Stomach smooth muscle (tissue), 2 donors: Measurements from ENCODE around the gene KRT16.
"Not testable (repeated sequence)": the region's sequence is repeated elsewhere in the genome, so short reads cannot be mapped to it uniquely, and the experiment has no call there.

ENCODE experiments used
- H3K27ac ChIP-seq: one replicate; pipeline ENCODE4 v1.7.0; 2013; ENCODE audit warnings: mild to moderate bottlenecking, low read length, inconsistent platforms
- H3K27me3 ChIP-seq, 2 donors: one replicate each; pipeline ENCODE4 v1.7.0; 2013; ENCODE audit warnings: low read length in 2 of 2; ENCODE audit not compliant: insufficient read depth in 2 of 2, control insufficient read depth in 1 of 2
- H3K36me3 ChIP-seq, 2 donors: one replicate each; pipeline ENCODE4 v1.7.0; 2013; ENCODE audit warnings: low read length in 2 of 2; ENCODE audit not compliant: control insufficient read depth in 2 of 2, insufficient read depth in 2 of 2
- H3K4me1 ChIP-seq: one replicate; pipeline ENCODE4 v1.7.0; 2013; ENCODE audit warnings: low read length; ENCODE audit not compliant: control insufficient read depth, insufficient read depth
- H3K4me3 ChIP-seq, 2 donors: one replicate each; pipeline ENCODE4 v1.7.0; 2013; ENCODE audit warnings: low read length in 2 of 2
- H3K9ac ChIP-seq, 2 donors: one replicate each; pipeline ENCODE4 v1.7.0; 2013; ENCODE audit warnings: low read length in 2 of 2, mild to moderate bottlenecking in 1 of 2
- H3K9me3 ChIP-seq, 2 donors: one replicate each; pipeline ENCODE4 v1.7.0; 2013; ENCODE audit warnings: low read length in 2 of 2; ENCODE audit not compliant: control insufficient read depth in 2 of 2
- donor health status: healthy.
- donor health status: Pancreatic carcinoma.

Gene KRT16

DNA sequence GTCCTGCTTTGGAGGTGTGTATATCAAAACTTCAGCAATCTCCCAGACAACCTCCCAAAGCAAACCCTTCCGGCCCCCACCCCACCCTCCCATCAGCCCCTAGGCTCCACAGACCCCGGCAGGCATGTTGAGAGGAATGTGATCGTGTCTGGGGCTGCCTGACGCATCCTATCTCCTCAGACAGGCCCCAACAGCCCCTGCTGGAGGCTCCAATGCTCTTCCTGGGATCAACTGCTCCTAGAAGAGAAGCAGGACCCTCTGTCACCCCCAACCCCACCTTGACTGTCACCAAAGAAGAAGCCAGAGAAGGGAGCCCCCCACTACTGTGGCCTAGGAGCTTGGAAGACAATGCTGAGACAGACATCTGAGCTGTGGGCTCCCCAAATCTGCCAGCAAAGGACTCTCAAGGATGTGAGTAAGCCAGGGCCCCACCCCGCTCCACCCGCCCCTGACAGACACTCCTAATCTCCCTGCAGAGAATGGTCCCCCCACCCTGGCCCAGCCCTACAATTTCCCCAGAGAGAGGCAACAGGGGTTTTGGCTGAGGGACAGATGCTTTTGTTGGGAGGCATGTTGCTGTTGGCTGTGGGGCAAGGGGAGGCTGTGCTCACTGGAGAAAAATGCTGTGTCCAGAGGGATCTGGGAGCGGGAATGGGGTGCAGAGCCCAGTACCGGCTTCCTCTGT lies 24.3 kb downstream of the KRT16 start:
- no peaks in the 10 kb centered on the region for H3K9me3 ChIP-seq

GRCh38 chr17:41586863-41587495 lies 25.6 kb downstream of the KRT16 start, which contains the start of gene KRT14:
TSS of gene KRT14 (minus strand) at chr17:41586895. CDS start at chr17:41586834, 61 bp downstream.
- no peaks in the 10 kb centered on the region for H3K4me1 ChIP-seq
- H3K27me3 ChIP-seq: peaks cover 0 to 3% of the 10 kb centered on the region in 2 donors
- H3K36me3 ChIP-seq: no peaks in the 10 kb centered on the region
- no peaks in the 10 kb centered on the region for H3K9me3 ChIP-seq
- no peak within 1 kb of the TSS for H3K27ac ChIP-seq
- H3K4me3 ChIP-seq: no peak within 1 kb of the TSS
- no peak within 1 kb of the TSS for H3K9ac ChIP-seq

More for the DNA sequence above, 24.3 kb downstream of the KRT16 start:
- H3K9ac ChIP-seq: no peak overlapping the region
- H3K4me3 ChIP-seq: no peak overlapping the region
- H3K27me3 ChIP-seq: peaks cover 0 to 3% of the 10 kb centered on the region in 2 donors
- no peaks in the 10 kb centered on the region for H3K4me1 ChIP-seq
- no peaks in the 10 kb centered on the region for H3K36me3 ChIP-seq
- no peak overlapping the region for H3K27ac ChIP-seq

- H3K9me3 ChIP-seq: no peaks in the 10 kb centered on the region
- no peaks in the 10 kb centered on the region for H3K4me1 ChIP-seq
- H3K36me3 ChIP-seq: no peaks in the 10 kb centered on the region
- H3K27me3 ChIP-seq: peaks cover 0 to 3% of the 10 kb centered on the region in 2 donors
- no peak overlapping the region for H3K27ac ChIP-seq
- H3K4me3 ChIP-seq: no peak overlapping the region
- H3K9ac ChIP-seq: no peak overlapping the region
Observed at GRCh38 chr17:41585301-41586056, 27.1 kb downstream of the KRT16 start.

- H3K4me3 ChIP-seq, H3K27ac ChIP-seq, H3K27me3 ChIP-seq: not testable (repeated sequence)
Observed at GRCh38 chr17:41584331-41584927, 28.1 kb downstream of the KRT16 start.

DNA sequence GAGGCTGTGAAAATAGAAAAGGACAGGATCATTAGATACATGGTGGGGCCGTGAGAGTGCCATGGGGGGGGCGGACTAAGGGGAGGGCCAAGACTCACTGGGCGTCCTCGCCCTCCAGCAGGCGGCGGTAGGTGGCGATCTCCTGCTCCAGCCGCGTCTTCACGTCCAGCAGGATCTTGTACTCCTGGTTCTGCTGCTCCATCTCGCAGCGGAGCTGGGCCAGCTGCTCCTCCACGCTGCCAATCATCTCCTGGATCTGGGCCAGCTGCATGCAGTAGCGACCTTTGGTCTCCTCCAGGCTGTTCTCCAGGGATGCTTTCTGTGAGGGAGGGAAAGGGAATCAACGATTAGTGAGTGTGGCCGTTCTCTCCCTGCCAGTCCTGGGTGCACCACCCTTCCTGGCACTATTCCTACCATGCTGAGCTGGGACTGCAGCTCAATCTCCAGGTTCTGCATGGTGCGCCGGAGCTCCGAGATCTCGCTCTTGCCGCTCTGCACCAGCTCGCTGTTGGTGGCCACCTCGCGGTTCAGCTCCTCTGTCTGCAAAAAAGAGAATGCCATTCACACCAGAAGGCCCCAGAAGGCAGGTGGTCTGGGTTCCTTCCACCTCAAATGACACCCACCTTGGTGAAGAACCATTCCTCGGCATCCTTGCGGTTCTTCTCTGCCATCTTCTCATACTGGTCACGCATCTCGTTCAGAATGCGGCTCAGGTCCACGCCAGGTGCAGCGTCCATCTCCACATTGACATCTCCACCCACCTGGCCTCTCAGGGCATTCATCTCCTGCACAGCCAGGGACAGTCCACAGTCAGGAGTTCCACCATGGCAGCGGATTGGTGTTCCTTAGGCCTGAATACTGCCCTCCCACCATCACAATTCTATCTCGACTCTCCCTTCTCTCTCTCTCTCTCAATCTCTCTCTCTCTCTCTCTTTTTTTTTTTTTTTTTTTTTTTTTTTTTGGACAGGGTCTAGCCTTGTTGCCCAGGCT lies 29.1 kb downstream of the KRT16 start:
- Histone ChIP-seq H3K4me1 (no peaks in the 10 kb centered on the region), H3K27ac (no peak overlapping the region), H3K27me3 (peaks cover 0 to 3% of the 10 kb centered on the region in 2 donors), H3K9ac (no peak overlapping the region), H3K4me3 (no peak overlapping the region), H3K36me3 (no peaks in the 10 kb centered on the region), H3K9me3 (no peaks in the 10 kb centered on the region)

More at GRCh38 chr17:41584331-41584927, 28.1 kb downstream of the KRT16 start:
- H3K9ac ChIP-seq, H3K9me3 ChIP-seq, H3K4me1 ChIP-seq, H3K36me3 ChIP-seq: not testable (repeated sequence)

- not testable (repeated sequence) for H3K27ac ChIP-seq, H3K36me3 ChIP-seq, H3K27me3 ChIP-seq, H3K4me3 ChIP-seq, H3K9me3 ChIP-seq, H3K9ac ChIP-seq, H3K4me1 ChIP-seq
Observed at GRCh38 chr17:41582061-41582968, 30.3 kb downstream of the KRT16 start.

GRCh38 chr17:41581366-41582060 lies 31.1 kb downstream of the KRT16 start:
- Histone ChIP-seq H3K4me3 (no peak overlapping the region), H3K36me3 (no peaks in the 10 kb centered on the region), H3K9me3 (no peaks in the 10 kb centered on the region), H3K9ac (no peak overlapping the region), H3K4me1 (no peaks in the 10 kb centered on the region), H3K27me3 (peaks cover 0 to 2% of the 10 kb centered on the region in 2 donors), H3K27ac (no peak overlapping the region)

GRCh38 chr17:41580687-41581365 lies 31.7 kb downstream of the KRT16 start:
- Histone ChIP-seq H3K27me3 (peaks cover 0 to 4% of the 10 kb centered on the region in 2 donors), H3K4me3 (no peak overlapping the region), H3K9me3 (no peaks in the 10 kb centered on the region), H3K4me1 (no peaks in the 10 kb centered on the region), H3K36me3 (no peaks in the 10 kb centered on the region), H3K27ac (no peak overlapping the region), H3K9ac (no peak overlapping the region)
